ENCODE results near the gene LRBA.
"Not testable (repeated sequence)": the region's sequence is repeated elsewhere in the genome, so short reads cannot be mapped to it uniquely, and the experiment has no call there.

Gene LRBA

GRCh38 chr4:151014521-151015458 is at the start of gene LRBA:
Gene LRBA, minus strand, starts transcription at chr4:151015284. Its CDS starts 642 bp downstream, at chr4:151014642.
- DNase-seq, result peak; percentile 75

GRCh38 chr4:151063143-151063542 is 48.1 kb upstream of the LRBA start:
- not testable (repeated sequence) for DNase-seq

DNA sequence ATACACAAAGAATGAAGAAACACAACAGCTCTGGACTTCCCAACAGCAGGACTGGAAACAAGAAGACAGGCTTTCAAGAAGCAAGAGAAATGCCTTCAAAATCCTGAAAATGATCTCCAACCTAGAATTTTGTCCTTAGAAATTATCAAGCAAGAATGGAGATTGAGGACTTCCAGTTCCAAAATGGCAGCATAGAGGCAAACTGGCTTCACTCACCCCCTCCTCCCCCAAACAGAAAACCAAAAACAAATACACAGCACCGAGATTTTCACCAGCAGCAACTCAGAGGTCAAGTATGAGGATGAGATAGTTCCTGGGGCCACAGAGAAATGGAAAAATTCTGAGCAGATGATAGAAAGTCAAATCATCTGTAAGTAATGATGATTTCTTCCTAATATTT is 40.5 kb upstream of the LRBA start:
- DNase-seq, result no peak

GRCh38 chr4:151052785-151053184 is 37.7 kb upstream of the LRBA start:
- DNase-seq, result no peak

- DNase-seq, result no peak
Observed at GRCh38 chr4:151049430-151049884, 34.4 kb upstream of the LRBA start.

- no peak for DNase-seq
Observed at GRCh38 chr4:151048913-151049312, 33.8 kb upstream of the LRBA start.

GRCh38 chr4:151046609-151047008 is 31.5 kb upstream of the LRBA start:
- DNase-seq, result no peak

- DNase-seq, result no peak
Observed at GRCh38 chr4:151045907-151046306, 30.8 kb upstream of the LRBA start.

DNA sequence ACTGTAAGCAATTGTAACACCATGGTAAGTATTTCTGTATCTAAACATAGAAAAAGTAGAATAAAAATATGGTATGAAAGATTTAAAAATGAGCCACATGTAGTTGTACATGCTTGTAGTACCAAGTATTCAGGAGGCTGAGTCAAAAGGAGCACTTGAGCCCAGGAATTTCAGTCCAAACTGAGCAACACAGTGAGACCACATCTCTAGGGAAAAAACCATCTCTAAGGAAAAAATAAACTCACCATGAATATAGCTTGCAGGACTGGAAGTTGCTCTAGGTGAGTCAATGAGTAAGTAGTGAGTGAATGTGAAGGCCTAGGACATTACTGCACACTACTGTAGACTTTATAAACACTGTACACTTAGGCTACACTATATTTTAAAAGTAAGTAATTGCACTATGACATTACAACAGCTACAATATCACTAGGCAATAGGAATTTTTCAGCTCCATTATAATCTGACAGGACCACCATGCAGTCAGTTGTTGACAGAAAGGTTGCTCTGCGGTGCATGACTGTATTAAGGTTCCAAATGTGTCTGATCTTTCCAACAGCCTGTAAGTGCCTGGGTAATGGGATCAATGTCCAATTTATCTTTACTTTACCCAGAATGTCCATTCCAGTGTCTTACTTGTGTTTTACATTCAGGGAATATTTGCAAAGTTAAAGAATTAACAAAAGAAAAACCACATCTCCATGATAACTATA is 28.9 kb upstream of the LRBA start:
- no peak for DNase-seq

DNA sequence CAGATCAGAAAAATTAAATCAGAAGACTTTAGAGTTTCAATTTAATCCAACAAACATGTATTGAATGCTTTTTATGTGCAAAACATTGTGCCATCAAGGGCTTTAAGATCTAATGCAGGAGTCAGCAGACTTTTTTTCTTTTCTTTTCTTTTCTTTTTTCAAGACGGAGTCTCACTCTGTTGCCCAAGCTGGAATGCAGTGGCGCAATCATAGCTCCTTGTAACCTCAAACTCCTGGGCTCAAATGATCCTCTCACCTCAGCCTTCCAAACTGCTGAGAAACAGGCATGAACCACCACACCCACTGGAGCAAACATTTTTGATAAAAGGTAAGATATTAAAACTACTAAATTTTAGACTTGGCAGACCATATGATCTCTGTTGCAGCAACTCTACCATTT is 24.6 kb upstream of the LRBA start:
- no peak for DNase-seq

- DNase-seq, result no peak
Observed at GRCh38 chr4:151038452-151039157, 23.5 kb upstream of the LRBA start.

DNA sequence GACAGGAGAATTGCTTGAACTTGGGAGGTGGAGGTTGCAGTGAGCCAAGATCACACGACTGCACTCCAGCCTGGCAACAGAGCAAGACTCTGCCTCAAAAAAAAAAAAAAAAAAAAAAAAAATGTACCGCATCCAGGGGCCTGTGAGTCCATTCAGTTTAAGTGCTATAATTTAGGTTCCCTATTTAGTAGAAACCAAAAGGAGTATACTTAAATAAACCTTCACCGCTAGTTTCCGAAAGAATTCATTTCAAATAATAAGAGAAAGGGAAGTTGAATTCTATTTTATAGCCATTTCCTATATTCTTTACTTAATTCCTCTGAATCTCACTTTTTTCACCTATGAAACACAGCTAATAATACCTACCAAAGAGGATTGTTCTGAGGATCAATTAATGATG is 20.8 kb upstream of the LRBA start:
- no peak for DNase-seq

GRCh38 chr4:151035328-151035727 is 20.2 kb upstream of the LRBA start:
- DNase-seq, result no peak

- no peak for DNase-seq
Observed at GRCh38 chr4:151034829-151035228, 19.7 kb upstream of the LRBA start.

DNA sequence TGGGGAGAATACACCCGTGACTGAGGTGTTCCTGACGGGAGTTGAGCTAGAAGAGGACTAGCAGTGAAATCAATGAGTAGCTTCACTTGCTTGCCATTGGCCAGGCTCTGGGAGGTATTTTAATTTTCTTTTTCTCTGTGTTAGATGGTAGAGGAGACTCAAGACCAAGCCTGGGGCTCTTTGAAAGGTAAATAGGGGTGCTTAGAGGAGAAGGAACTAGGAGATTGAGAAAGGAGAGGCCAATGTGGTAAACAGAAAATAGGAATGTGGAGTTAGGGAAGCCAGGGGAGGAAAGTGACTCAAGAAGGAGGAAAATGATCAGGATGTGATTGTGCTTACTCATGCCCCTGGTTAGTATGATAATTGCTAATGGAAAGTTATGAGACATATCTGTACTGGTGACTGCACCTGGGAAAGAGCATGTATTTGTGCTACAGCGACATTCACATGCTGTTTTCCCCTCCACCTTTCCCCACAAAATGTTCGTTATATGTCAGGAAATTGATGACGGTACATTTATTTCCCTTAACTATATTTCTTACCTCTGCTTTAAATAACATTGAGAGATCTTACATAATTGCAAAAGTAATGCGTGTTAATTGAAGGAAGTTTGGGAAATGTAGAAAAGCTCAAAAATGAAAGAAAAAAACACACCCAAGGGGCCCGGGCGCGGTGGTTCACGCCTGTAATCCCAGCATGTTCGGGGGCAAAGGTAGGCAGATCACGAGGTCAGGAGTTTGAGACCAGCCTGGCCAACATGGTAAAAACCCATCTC is 16.9 kb upstream of the LRBA start:
- DNase-seq, result no peak

- DNase-seq, result no peak
Observed at GRCh38 chr4:151029537-151029936, 14.5 kb upstream of the LRBA start.

- not testable (repeated sequence) for DNase-seq
Observed at GRCh38 chr4:151029006-151029405, 13.9 kb upstream of the LRBA start.

GRCh38 chr4:151025759-151026158 is 10.7 kb upstream of the LRBA start:
- no peak for DNase-seq

GRCh38 chr4:151022586-151022985 is 7.5 kb upstream of the LRBA start:
- DNase-seq, result no peak

- no peak for DNase-seq
Observed at GRCh38 chr4:151021637-151022334, 6.7 kb upstream of the LRBA start.

DNA sequence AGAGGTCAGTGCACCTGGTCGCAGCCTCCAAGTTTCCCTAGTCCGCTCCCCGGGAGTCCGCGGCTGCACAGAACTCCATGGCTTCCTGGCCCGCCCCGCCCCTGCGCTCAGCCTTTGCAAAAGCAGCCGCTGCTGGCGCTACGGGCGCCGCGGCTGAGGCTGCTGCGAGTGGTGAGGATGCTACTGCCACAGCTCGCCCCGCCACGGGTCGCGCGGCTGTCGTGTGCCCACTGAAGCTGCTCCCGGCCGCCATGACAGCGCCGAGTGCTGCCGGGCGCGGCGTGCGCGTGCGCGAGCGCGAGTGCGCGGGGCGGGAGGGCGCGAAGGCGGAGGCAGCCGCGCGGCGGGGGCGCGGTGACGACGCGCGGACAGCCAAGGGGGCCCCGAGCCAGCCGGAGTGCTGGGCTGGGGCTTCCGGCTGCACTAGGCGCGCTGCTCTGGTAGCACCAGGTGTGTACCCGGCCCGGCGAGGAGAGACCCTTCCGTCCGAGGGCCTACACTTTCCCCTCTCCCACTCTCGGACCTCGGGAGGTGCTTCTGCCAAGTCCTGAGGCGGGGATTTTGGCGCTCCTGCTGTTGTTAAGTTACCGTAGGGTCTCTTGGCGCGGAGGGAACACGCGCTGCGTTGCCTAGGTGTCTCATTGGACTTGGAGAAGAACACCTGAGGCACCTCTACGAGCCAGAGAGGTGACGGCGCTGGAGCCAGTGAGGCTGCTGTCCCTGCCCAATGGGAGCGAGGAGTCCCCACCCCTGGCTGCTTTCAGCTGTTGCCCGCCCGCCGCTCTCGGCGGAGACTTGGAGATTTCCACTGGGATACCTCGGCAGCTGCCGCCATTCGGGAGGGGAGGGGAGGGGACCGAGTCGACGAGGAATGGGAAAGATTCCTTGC is 619 bp upstream of the LRBA start:
- DNase-seq, result peak; percentile 84
